H1 (cell line): ENCODE measurements around the gene IGSF23. TPM values are rescaled to one million over a fixed set of nuclear protein-coding genes. Genes with fewer than 3 reads are reported as not detected.

Experiments
- CTCF ChIA-PET: fragments of 300-600 bp; sonication (Branson Sonifier 250); formaldehyde crosslinking; loops from one replicate; lab custom pipeline; 2021; ENCODE audit not compliant: partially characterized antibody; lab: Charles Lee
- POLR2A ChIA-PET: fragments of 300-600 bp; sonication (Branson Sonifier 250); formaldehyde crosslinking; loops from one replicate; lab custom pipeline; 2021; ENCODE audit warnings: inconsistent platforms; ENCODE audit not compliant: partially characterized antibody; lab: Charles Lee
- DNase-seq, 2 experiments: peaks; one replicate each; pipeline versions ENCODE4 v3.0.0 to v3.0.0-alpha.2; 2010 to 2022; ENCODE audit warnings: low spot score in 2 of 2, low read depth in 1 of 2, mixed read lengths in 1 of 2
- FAIRE-seq: peaks from 2 replicates; lab custom pipeline; 2011; peaks lifted over from hg19 to GRCh38; lab: Jason Lieb, UNC
- H2AFZ ChIP-seq: 2 replicates; pipeline ENCODE4 v1.8.1; 2012; ENCODE audit warnings: low read length, inconsistent platforms
- H2AK5ac ChIP-seq: 2 replicates; pipeline ENCODE4 v1.6.1; 2013; ENCODE audit warnings: low read depth, low read length
- H2BK120ac ChIP-seq: replicated peaks from 2 replicates; pipeline ENCODE3; 2013; ENCODE audit warnings: low read depth, low read length, inconsistent platforms
- H2BK12ac ChIP-seq: 2 replicates; pipeline ENCODE4 v1.6.1; 2013; ENCODE audit warnings: low read depth, low read length
- H2BK15ac ChIP-seq: 2 replicates; pipeline ENCODE4 v1.6.1; 2013; ENCODE audit warnings: low read length
- H2BK20ac ChIP-seq: 2 replicates; pipeline ENCODE4 v1.6.1; 2013; ENCODE audit warnings: low read length
- H2BK5ac ChIP-seq: 2 replicates; pipeline ENCODE4 v1.6.1; 2013; ENCODE audit warnings: low read depth, low read length
- H3K14ac ChIP-seq: 2 replicates; pipeline ENCODE4 v1.6.1; 2013; ENCODE audit warnings: inconsistent platforms; ENCODE audit not compliant: insufficient read length
- H3K18ac ChIP-seq: 2 replicates; pipeline ENCODE4 v1.6.1; 2013; ENCODE audit warnings: low read length; ENCODE audit errors: extremely low read depth
- H3K23ac ChIP-seq: 2 replicates; pipeline ENCODE4 v1.6.1; 2013; ENCODE audit warnings: inconsistent platforms; ENCODE audit not compliant: insufficient read length
- H3K23me2 ChIP-seq: 2 replicates; pipeline ENCODE4 v1.6.1; 2013; ENCODE audit warnings: low read depth, low read length
- H3K27ac ChIP-seq: 2 replicates; pipeline ENCODE4 v1.6.1; 2011; ENCODE audit warnings: low read depth, low read length, inconsistent platforms
- H3K27me3 ChIP-seq, 4 experiments: replicated peaks in 1 of 4; 1 replicate in 1 of 4; 2 replicates in 3 of 4; pipeline versions ENCODE4 v1.6.1 to v1.8.1; 2011 to 2013; ENCODE audit warnings: low read length in 3 of 4, mild to moderate bottlenecking in 3 of 4, inconsistent platforms in 2 of 4, mixed read lengths in 2 of 4, moderate library complexity in 1 of 4; ENCODE audit not compliant: control insufficient read depth in 3 of 4, insufficient read depth in 3 of 4; ENCODE audit errors: extremely low read depth in 1 of 4
- H3K36me3 ChIP-seq, 4 experiments: 2 replicates each; pipeline versions ENCODE4 v1.6.1 to v1.8.1; 2011 to 2013; ENCODE audit warnings: mild to moderate bottlenecking in 4 of 4, low read length in 3 of 4, moderate library complexity in 2 of 4, control low read depth in 1 of 4, inconsistent platforms in 1 of 4; ENCODE audit not compliant: insufficient read depth in 4 of 4, control insufficient read depth in 2 of 4
- H3K4ac ChIP-seq: replicated peaks from 2 replicates; pipeline ENCODE3; 2013; ENCODE audit warnings: low read length, low read depth, mixed read lengths, inconsistent platforms; ENCODE audit not compliant: insufficient read length
- H3K4me1 ChIP-seq, 4 experiments: replicated peaks in 1 of 4; 1 replicate in 1 of 4; 2 replicates in 3 of 4; pipeline versions ENCODE4 v1.6.1 to v1.8.1; 2011 to 2013; ENCODE audit warnings: low read length in 3 of 4, inconsistent platforms in 2 of 4, mixed read lengths in 1 of 4; ENCODE audit not compliant: insufficient read depth in 4 of 4, control insufficient read depth in 3 of 4
- H3K4me2 ChIP-seq, 2 experiments: 2 replicates each; pipeline versions ENCODE4 v1.6.1 to v1.8.1; 2011 to 2013; ENCODE audit warnings: low read depth in 2 of 2, low read length in 2 of 2, control low read depth in 1 of 2, inconsistent platforms in 1 of 2, mild to moderate bottlenecking in 1 of 2; ENCODE audit not compliant: insufficient read depth in 1 of 2
- H3K4me3 ChIP-seq, 4 experiments: fragments of 200-600, 300-600 bp in 1 of 4; sonication (generic), shearing (Covaris generic), sonication (Bioruptor Twin) in 1 of 4; 2 replicates each; pipeline versions ENCODE4 v1.5.1 to v1.8.1; 2011 to 2016; ENCODE audit warnings: low read length in 4 of 4, low read depth in 3 of 4, control low read depth in 2 of 4, inconsistent platforms in 2 of 4, mild to moderate bottlenecking in 2 of 4, mixed read lengths in 1 of 4, moderate library complexity in 1 of 4; ENCODE audit not compliant: insufficient read depth in 2 of 4; ENCODE audit errors: extremely low read depth in 1 of 4
- H3K56ac ChIP-seq: replicated peaks from 2 replicates; pipeline ENCODE3; 2013; ENCODE audit warnings: low read depth, mild to moderate bottlenecking, mixed read lengths, low read length, inconsistent platforms; ENCODE audit not compliant: insufficient read length
- H3K79me1 ChIP-seq: 2 replicates; pipeline ENCODE4 v1.6.1; 2013; ENCODE audit warnings: low read depth, low read length, control low read depth
- H3K79me2 ChIP-seq, 2 experiments: 2 replicates each; pipeline versions ENCODE4 v1.6.1 to v1.8.1; 2012 to 2013; ENCODE audit warnings: low read length in 2 of 2, mild to moderate bottlenecking in 2 of 2, inconsistent platforms in 1 of 2; ENCODE audit not compliant: insufficient read depth in 2 of 2, control insufficient read depth in 1 of 2
- H3K9ac ChIP-seq, 4 experiments: replicated peaks in 1 of 4; 1 replicate in 1 of 4; 2 replicates in 3 of 4; pipeline versions ENCODE4 v1.6.1 to v1.8.1; 2011 to 2013; ENCODE audit warnings: low read depth in 3 of 4, low read length in 3 of 4, control low read depth in 2 of 4, mild to moderate bottlenecking in 2 of 4, moderate library complexity in 2 of 4, inconsistent platforms in 1 of 4; ENCODE audit errors: extremely low read depth in 1 of 4
- H3K9me3 ChIP-seq, 2 experiments: 2 replicates each; pipeline versions ENCODE4 v1.6.1 to v1.8.1; 2012 to 2013; ENCODE audit warnings: mild to moderate bottlenecking in 2 of 2, moderate library complexity in 2 of 2, control low read depth in 1 of 2, inconsistent platforms in 1 of 2, low read depth in 1 of 2, low read length in 1 of 2, mixed read lengths in 1 of 2; ENCODE audit not compliant: insufficient read depth in 2 of 2
- H4K20me1 ChIP-seq, 2 experiments: replicated peaks in 1 of 2; 2 replicates each; pipeline versions ENCODE3 to v1.8.1; 2011 to 2013; ENCODE audit warnings: inconsistent platforms in 2 of 2, low read length in 2 of 2, mild to moderate bottlenecking in 1 of 2; ENCODE audit not compliant: insufficient read depth in 2 of 2, control insufficient read depth in 1 of 2
- H4K5ac ChIP-seq: 2 replicates; pipeline ENCODE4 v1.6.1; 2013; ENCODE audit warnings: low read length, low read depth, mixed read lengths, inconsistent platforms; ENCODE audit not compliant: insufficient read length
- H4K8ac ChIP-seq: 2 replicates; pipeline ENCODE4 v1.8.0; 2013; ENCODE audit warnings: mild to moderate bottlenecking, moderate library complexity, low read length, inconsistent platforms; ENCODE audit not compliant: insufficient read depth; ENCODE audit errors: extremely low read depth
- H4K91ac ChIP-seq: replicated peaks from 2 replicates; pipeline ENCODE3; 2013; ENCODE audit warnings: low read length, mixed read lengths, inconsistent platforms; ENCODE audit not compliant: insufficient read length
- GTF2F1 ChIP-seq: IDR thresholded peaks from 2 replicates; pipeline ENCODE4 v1.6.1; 2012; ENCODE audit warnings: low read depth, low read length, improper control_type of control experiment, borderline replicate concordance
- HDAC6 ChIP-seq: IDR thresholded peaks from one replicate; pipeline ENCODE4 v1.7.1; 2012; ENCODE audit warnings: low read depth, mild to moderate bottlenecking, inconsistent platforms, low read length, moderate library complexity
- JUND ChIP-seq: IDR thresholded peaks from 2 replicates; pipeline ENCODE4 v1.6.1; 2011; ENCODE audit warnings: mild to moderate bottlenecking, improper control_type of control experiment, low read length
- KDM5A ChIP-seq: fragments of 200-600 bp; IDR thresholded peaks from 2 replicates; pipeline ENCODE4 v1.7.1; 2012; ENCODE audit warnings: mild to moderate bottlenecking, low read length, inconsistent platforms, mixed read lengths
- NRF1 ChIP-seq: IDR thresholded peaks from 2 replicates; pipeline ENCODE4 v1.6.1; 2011; ENCODE audit warnings: mild to moderate bottlenecking, low read depth, low read length, improper control_type of control experiment
- RNF2 ChIP-seq: fragments of 200-900, 300-1000 bp; sonication (generic); IDR thresholded peaks from 2 replicates; pipeline ENCODE4 v1.7.1; 2016; ENCODE audit warnings: borderline replicate concordance, low read depth, mild to moderate bottlenecking, antibody characterized with exemption, low read length; ENCODE audit not compliant: poor library complexity, severe bottlenecking; ENCODE audit errors: missing control alignments
- SIRT6 ChIP-seq: IDR thresholded peaks from one replicate; pipeline ENCODE4 v1.7.1; 2012; ENCODE audit warnings: low read length, inconsistent platforms
- TAF7 ChIP-seq: optimal IDR thresholded peaks from 2 replicates; pipeline ENCODE3; 2011; ENCODE audit warnings: low read depth, mild to moderate bottlenecking, inconsistent platforms, low read length, moderate library complexity, borderline replicate concordance
- WGBS, 2 experiments: shearing (Covaris generic) in 1 of 2; methylation state at CpG; one replicate each; pipeline versions ENCODE4 v1.1.6 to v1.1.7; 2013 to 2015; ENCODE audit warnings: low lambda C conversion rate in 2 of 2, mixed read lengths in 2 of 2, inconsistent platforms in 1 of 2, low coverage in 1 of 2, missing lambda C conversion rate in 1 of 2; ENCODE audit not compliant: insufficient replicate concordance in 2 of 2, insufficient coverage in 1 of 2, insufficient read length in 1 of 2; ENCODE audit errors: extremely low coverage in 1 of 2, missing lambda C conversion rate in 1 of 2; 5-methylcytosine and 5-hydroxymethylcytosine counted together
- polyA plus RNA-seq, 7 experiments: library from polyadenylated mRNA; depleted of rRNA in 3 of 7; stranded (reverse) in 5 of 7; unstranded in 2 of 7; fragments of >200 nt in 5 of 7; fragments of 200-250 nt in 2 of 7; gene quantifications; 1 replicate in 5 of 7; 2 replicates in 1 of 7; 4 replicates in 1 of 7; pipeline versions ENCODE4 v1.2.1 to v1.2.3, GENCODE V29; 2011 to 2013; ENCODE audit warnings: missing spikeins in 2 of 7, mixed read lengths in 2 of 7
- total RNA-seq: library from RNA; stranded (reverse); fragmentation: NEBNext Ultra II Directional; extraction: Animal tissue kit (Norgen Biotek cat#: 25700); gene quantifications from 2 replicates; pipeline ENCODE4 v1.2.1, GENCODE V29; 2021
- TF ChIP-seq, protein P1 (sequence below), 3 experiments: IDR thresholded peaks; 1 replicate in 2 of 3; 2 replicates in 1 of 3; pipeline versions ENCODE4 v1.5.1 to v1.6.1; 2011; ENCODE audit warnings: low read length in 3 of 3, mild to moderate bottlenecking in 3 of 3, inconsistent platforms in 2 of 3, low read depth in 1 of 3, moderate library complexity in 1 of 3; ENCODE audit not compliant: insufficient read depth in 1 of 3; ENCODE audit errors: control extremely low read depth in 1 of 3
- TF ChIP-seq, protein P2 (sequence below): IDR thresholded peaks from 2 replicates; pipeline ENCODE4 v1.6.1; 2011; ENCODE audit warnings: low read depth, mild to moderate bottlenecking, low read length; ENCODE audit not compliant: insufficient read depth

Gene IGSF23
- total and polyA plus RNA-seq, 2 of the 8 experiments (the other 6 are each of a cell fraction or from before 2014, with no cell fraction given) = not detected

DNA sequence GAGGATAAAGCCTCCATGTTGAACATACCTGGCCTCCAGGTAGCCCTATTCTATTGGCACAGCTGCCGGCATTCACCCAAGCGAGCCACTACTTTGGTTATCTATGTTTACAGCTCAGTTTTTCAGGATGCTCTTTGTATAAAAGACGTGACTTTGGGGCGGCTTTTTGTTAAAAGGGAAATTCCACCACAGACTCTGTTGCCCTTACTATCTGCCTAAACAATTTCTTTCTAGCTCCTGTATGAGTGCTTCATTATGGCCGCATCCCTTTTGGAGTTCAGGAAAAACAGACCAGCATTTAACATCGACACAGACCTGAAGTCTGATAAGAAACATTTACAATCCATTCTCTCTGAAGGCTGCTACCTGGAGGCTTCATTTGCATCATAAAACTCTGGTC, 9.1 kb upstream of the IGSF23 start:
- no peak overlapping the region for H2BK120ac ChIP-seq
- CTCF ChIA-PET = interaction anchor here (0.6 to 6.5 kb wide), 12 partner anchors 7 to 73 kb away, joined by 3 to 42 read pairs (median 6); partner anchors contain the start of gene IGSF23
- TF ChIP-seq, protein P1, sequence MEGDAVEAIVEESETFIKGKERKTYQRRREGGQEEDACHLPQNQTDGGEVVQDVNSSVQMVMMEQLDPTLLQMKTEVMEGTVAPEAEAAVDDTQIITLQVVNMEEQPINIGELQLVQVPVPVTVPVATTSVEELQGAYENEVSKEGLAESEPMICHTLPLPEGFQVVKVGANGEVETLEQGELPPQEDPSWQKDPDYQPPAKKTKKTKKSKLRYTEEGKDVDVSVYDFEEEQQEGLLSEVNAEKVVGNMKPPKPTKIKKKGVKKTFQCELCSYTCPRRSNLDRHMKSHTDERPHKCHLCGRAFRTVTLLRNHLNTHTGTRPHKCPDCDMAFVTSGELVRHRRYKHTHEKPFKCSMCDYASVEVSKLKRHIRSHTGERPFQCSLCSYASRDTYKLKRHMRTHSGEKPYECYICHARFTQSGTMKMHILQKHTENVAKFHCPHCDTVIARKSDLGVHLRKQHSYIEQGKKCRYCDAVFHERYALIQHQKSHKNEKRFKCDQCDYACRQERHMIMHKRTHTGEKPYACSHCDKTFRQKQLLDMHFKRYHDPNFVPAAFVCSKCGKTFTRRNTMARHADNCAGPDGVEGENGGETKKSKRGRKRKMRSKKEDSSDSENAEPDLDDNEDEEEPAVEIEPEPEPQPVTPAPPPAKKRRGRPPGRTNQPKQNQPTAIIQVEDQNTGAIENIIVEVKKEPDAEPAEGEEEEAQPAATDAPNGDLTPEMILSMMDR (IDR thresholded peaks at IDR 0.05; ENCODE audit: control extremely low read depth in 1 of 3, insufficient read depth in 1 of 3, low read depth in 1 of 3, low read length in 3 of 3) = no peak
- TF ChIP-seq JUND (no peak), RNF2 (no peak), KDM5A (no peak), HDAC6 (no peak), NRF1 (no peak), TAF7 (no peak), SIRT6 (no peak), GTF2F1 (no peak)
- TF ChIP-seq, protein P2, sequence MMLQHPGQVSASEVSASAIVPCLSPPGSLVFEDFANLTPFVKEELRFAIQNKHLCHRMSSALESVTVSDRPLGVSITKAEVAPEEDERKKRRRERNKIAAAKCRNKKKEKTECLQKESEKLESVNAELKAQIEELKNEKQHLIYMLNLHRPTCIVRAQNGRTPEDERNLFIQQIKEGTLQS = no peak

More for the DNA sequence above, 9.1 kb upstream of the IGSF23 start:
- H3K4ac ChIP-seq = peak overlapping the region; percentile 60
- DNase-seq = no peak
- H2BK15ac ChIP-seq = no peak overlapping the region
- H3K79me1 ChIP-seq = no peaks in the 10 kb centered on the region
- no peak overlapping the region for H2BK12ac ChIP-seq
- H3K4me1 ChIP-seq = peaks cover 0 to 8% (median 4%) of the 10 kb centered on the region in 4 experiments; a peak in 5 of 7 replicates
- H2BK5ac ChIP-seq = no peak overlapping the region
- no peaks in the 10 kb centered on the region for H3K27me3 ChIP-seq
- no peak overlapping the region for H3K14ac ChIP-seq
- H3K79me2 ChIP-seq = no peaks in the 10 kb centered on the region
- H3K9ac ChIP-seq = no peak overlapping the region
- 0 out of 8 replicates have a peak overlapping the region, but pooled peaks of 1 of the 4 experiments have one; percentile 9 for H3K4me3 ChIP-seq
- no peak overlapping the region for H2AFZ ChIP-seq
- H3K9me3 ChIP-seq = no peaks in the 10 kb centered on the region
- peak overlapping the region; percentile 80; the same call in 1 of the 2 replicates for H2BK20ac ChIP-seq
- H3K4me2 ChIP-seq = peak overlapping the region; percentile 1 to 6; a peak in 1 of 4 replicates
- 61% methylated on average over 6 of the region's 6 CpGs; no CpG with 5 or more reads in 1 of the 2 experiments for WGBS, 2 experiments
- H4K8ac ChIP-seq = no peak overlapping the region
- no peak overlapping the region for H3K56ac ChIP-seq
- H2AK5ac ChIP-seq = no peak overlapping the region
- POLR2A ChIA-PET = interaction anchor here (1.2 kb wide), 1 partner anchor 9 kb away, joined by 3 read pairs; no protein-coding TSS in a partner anchor
- no peaks in the 10 kb centered on the region for H3K36me3 ChIP-seq
- no peak overlapping the region for H3K18ac ChIP-seq
- FAIRE-seq = no peak
- H3K23ac ChIP-seq = no peak overlapping the region
- H3K23me2 ChIP-seq = no peaks in the 10 kb centered on the region
- H3K27ac ChIP-seq = no peak overlapping the region
- H4K5ac ChIP-seq = no peak overlapping the region
- H4K91ac ChIP-seq = no peak overlapping the region
- H4K20me1 ChIP-seq = no peaks in the 10 kb centered on the region
